Astrocyte (in vitro differentiated cells and primary cell): Measurements from ENCODE around the gene MAP7. TPM values are rescaled to one million over a fixed set of nuclear protein-coding genes. Genes with fewer than 3 reads are reported as not detected.
A peak's percentile ranks its signal among the peaks of the same experiment; 100 is the strongest.
"Not testable (repeated sequence)": the region's sequence is repeated elsewhere in the genome, so short reads cannot be mapped to it uniquely, and the experiment has no call there.

ENCODE experiments used
- DNase-seq: peaks from one replicate; pipeline ENCODE4 v3.0.0-alpha.2; 2010; ENCODE audit warnings: low read depth
- FAIRE-seq: peaks from 2 replicates; lab custom pipeline; 2011; peaks lifted over from hg19 to GRCh38; lab: Jason Lieb, UNC
- H2AFZ ChIP-seq: 2 replicates; pipeline ENCODE4 v1.6.0; 2012; ENCODE audit warnings: low read depth, low read length, inconsistent platforms
- H3K27ac ChIP-seq: 2 replicates; pipeline ENCODE4 v1.5.1; 2011; ENCODE audit warnings: low read depth, low read length, inconsistent platforms
- H3K27me3 ChIP-seq: 2 replicates; pipeline ENCODE4 v1.6.0; 2011; ENCODE audit warnings: low read length, inconsistent platforms; ENCODE audit not compliant: insufficient read depth
- H3K36me3 ChIP-seq: 2 replicates; pipeline ENCODE4 v1.5.1; 2011; ENCODE audit warnings: low read length, inconsistent platforms; ENCODE audit not compliant: insufficient read depth
- H3K4me1 ChIP-seq: 2 replicates; pipeline ENCODE4 v1.5.1; 2011; ENCODE audit warnings: low read length, inconsistent platforms; ENCODE audit not compliant: insufficient read depth
- H3K4me2 ChIP-seq: 2 replicates; pipeline ENCODE4 v1.6.0; 2012; ENCODE audit warnings: low read length, inconsistent platforms
- H3K4me3 ChIP-seq: 2 replicates; pipeline ENCODE4 v1.5.1; 2011; ENCODE audit warnings: low read depth, mild to moderate bottlenecking, low read length, inconsistent platforms; ENCODE audit not compliant: insufficient read depth
- H3K79me2 ChIP-seq: 2 replicates; pipeline ENCODE4 v1.6.0; 2012; ENCODE audit warnings: mild to moderate bottlenecking, low read length, inconsistent platforms; ENCODE audit not compliant: insufficient read depth
- H3K9ac ChIP-seq: 2 replicates; pipeline ENCODE4 v1.6.0; 2012; ENCODE audit warnings: mild to moderate bottlenecking, low read length, inconsistent platforms
- H3K9me3 ChIP-seq: 2 replicates; pipeline ENCODE4 v1.5.1; 2012; ENCODE audit warnings: low read depth, mild to moderate bottlenecking, low read length, inconsistent platforms; ENCODE audit not compliant: insufficient read depth
- H4K20me1 ChIP-seq: 2 replicates; pipeline ENCODE4 v1.6.0; 2012; ENCODE audit warnings: low read length, inconsistent platforms; ENCODE audit not compliant: insufficient read depth
- H3K27ac Mint-ChIP-seq: one replicate; pipeline ENCODE4 v1.8.0; 2021; ENCODE audit warnings: mild to moderate bottlenecking, mixed read lengths; ENCODE audit not compliant: unreplicated experiment
- H3K27me3 Mint-ChIP-seq: one replicate; pipeline ENCODE4 v1.8.0; 2021; ENCODE audit warnings: low read depth, mixed read lengths; ENCODE audit not compliant: unreplicated experiment
- H3K36me3 Mint-ChIP-seq: one replicate; pipeline ENCODE4 v1.8.0; 2021; ENCODE audit warnings: low read depth, mixed read lengths; ENCODE audit not compliant: unreplicated experiment
- H3K4me1 Mint-ChIP-seq: one replicate; pipeline ENCODE4 v1.8.0; 2021; ENCODE audit warnings: low read depth, mixed read lengths; ENCODE audit not compliant: unreplicated experiment
- H3K4me3 Mint-ChIP-seq: one replicate; pipeline ENCODE4 v1.8.0; 2021; ENCODE audit warnings: mild to moderate bottlenecking, moderate library complexity, mixed read lengths; ENCODE audit not compliant: unreplicated experiment
- H3K9me3 Mint-ChIP-seq: one replicate; pipeline ENCODE4 v1.8.0; 2021; ENCODE audit warnings: mild to moderate bottlenecking, mixed read lengths; ENCODE audit not compliant: unreplicated experiment
- CTCF ChIP-seq: IDR thresholded peaks from 2 replicates; pipeline ENCODE4 v1.5.1; 2011; ENCODE audit warnings: low read depth, mild to moderate bottlenecking, inconsistent platforms, low read length, moderate library complexity; ENCODE audit not compliant: insufficient read depth
- EZH2 ChIP-seq: IDR thresholded peaks from 2 replicates; pipeline ENCODE4 v1.6.1; 2012; ENCODE audit warnings: mild to moderate bottlenecking, low read length, inconsistent platforms; ENCODE audit not compliant: insufficient read depth
- total RNA-seq: library from RNA; stranded (reverse); gene quantifications from 2 replicates; pipeline ENCODE4 v1.2.1, GENCODE V29; 2021

MAP7 gene
- total RNA-seq, 1 donor from 2014 or later: 3.3 TPM

GRCh38 chr6:136586295-136586694 lies 36.1 kb upstream of the MAP7 start:
- Mint-ChIP-seq H3K9me3 (no peaks in the 10 kb centered on the region), H3K27ac (no peak overlapping the region), H3K4me1 (no peaks in the 10 kb centered on the region), H3K4me3 (no peak overlapping the region), H3K36me3 (peaks cover 5% of the 10 kb centered on the region), H3K27me3 (no peaks in the 10 kb centered on the region)
- Histone ChIP-seq H3K27ac (peak overlapping the region; percentile 57), H3K27me3 (no peaks in the 10 kb centered on the region), H2AFZ (no peak overlapping the region), H3K9me3 (no peaks in the 10 kb centered on the region), H3K9ac (peak overlapping the region; percentile 21), H3K79me2 (no peaks in the 10 kb centered on the region), H4K20me1 (no peaks in the 10 kb centered on the region), H3K4me2 (peak overlapping the region; percentile 10), H3K36me3 (no peaks in the 10 kb centered on the region), H3K4me1 (peaks cover 16% of the 10 kb centered on the region), H3K4me3 (no peak overlapping the region)
- TF ChIP-seq CTCF (no peak), EZH2 (no peak)
- DNase-seq (peak; percentile 84), FAIRE-seq (no peak)

DNA sequence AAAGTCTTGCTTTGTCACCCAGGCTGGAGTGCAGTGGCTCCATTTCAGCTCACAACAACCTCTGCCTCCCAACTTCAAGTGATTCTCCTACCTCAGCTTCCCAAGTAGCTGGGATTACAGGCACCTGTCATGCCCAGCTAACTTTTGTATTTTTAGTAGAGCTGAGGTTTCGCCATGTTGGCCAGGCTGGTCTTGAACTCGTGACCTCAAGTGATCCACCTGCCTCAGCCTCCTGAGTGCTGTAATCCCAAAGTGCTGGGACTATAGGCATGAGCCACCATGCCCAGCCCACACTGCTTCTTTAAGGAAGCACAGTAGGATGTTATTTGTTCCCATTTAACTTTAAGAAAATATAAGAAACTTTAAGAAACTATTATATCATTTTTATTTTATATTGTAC lies 35.3 kb upstream of the MAP7 start:
- peaks cover 16% of the 10 kb centered on the region for H3K4me1 ChIP-seq
- H3K4me3 Mint-ChIP-seq, H4K20me1 ChIP-seq, H3K4me1 Mint-ChIP-seq, H3K9me3 ChIP-seq, H2AFZ ChIP-seq, H3K27me3 ChIP-seq, H3K9ac ChIP-seq, H3K79me2 ChIP-seq, H3K4me3 ChIP-seq, H3K27me3 Mint-ChIP-seq, DNase-seq, H3K36me3 Mint-ChIP-seq, H3K36me3 ChIP-seq, H3K4me2 ChIP-seq, H3K9me3 Mint-ChIP-seq, FAIRE-seq, H3K27ac ChIP-seq, H3K27ac Mint-ChIP-seq: not testable (repeated sequence)

DNA sequence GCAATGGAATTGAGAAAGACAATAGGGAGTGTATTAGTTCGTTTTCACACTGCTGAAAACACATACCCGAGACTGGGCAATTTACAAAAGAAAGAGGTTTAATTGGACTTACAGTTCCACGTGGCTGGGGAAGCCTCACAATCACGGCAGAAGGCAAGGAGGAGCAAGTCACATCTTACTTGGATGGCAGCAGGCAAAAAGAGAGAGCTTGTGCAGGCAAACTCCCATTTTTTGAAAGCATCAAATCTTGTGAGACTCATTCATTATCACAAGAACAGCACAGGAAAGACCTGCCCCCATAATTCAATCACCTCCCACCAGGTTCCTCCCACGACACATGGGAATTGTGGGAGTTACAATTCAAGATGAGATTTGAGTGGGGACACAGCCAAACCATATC lies 34.1 kb upstream of the MAP7 start:
- not testable (repeated sequence) for H2AFZ ChIP-seq, H3K4me2 ChIP-seq, H3K9me3 Mint-ChIP-seq, DNase-seq, H3K4me3 Mint-ChIP-seq, H3K9me3 ChIP-seq, H4K20me1 ChIP-seq, H3K27me3 Mint-ChIP-seq, H3K4me1 Mint-ChIP-seq, H3K27ac Mint-ChIP-seq, H3K79me2 ChIP-seq, H3K4me3 ChIP-seq, H3K9ac ChIP-seq, FAIRE-seq, H3K27me3 ChIP-seq, H3K27ac ChIP-seq, H3K36me3 ChIP-seq, H3K36me3 Mint-ChIP-seq
- H3K4me1 ChIP-seq: peaks cover 16% of the 10 kb centered on the region
